GM19193 (cell line): Measurements from ENCODE around the gene TTBK2.

Experiments
- POLR2A ChIP-seq: IDR thresholded peaks from 4 replicates; pipeline ENCODE4 v1.6.1; 2011; ENCODE audit not compliant: insufficient read depth, insufficient read length; ENCODE audit errors: extremely low read depth

The TTBK2 gene

DNA sequence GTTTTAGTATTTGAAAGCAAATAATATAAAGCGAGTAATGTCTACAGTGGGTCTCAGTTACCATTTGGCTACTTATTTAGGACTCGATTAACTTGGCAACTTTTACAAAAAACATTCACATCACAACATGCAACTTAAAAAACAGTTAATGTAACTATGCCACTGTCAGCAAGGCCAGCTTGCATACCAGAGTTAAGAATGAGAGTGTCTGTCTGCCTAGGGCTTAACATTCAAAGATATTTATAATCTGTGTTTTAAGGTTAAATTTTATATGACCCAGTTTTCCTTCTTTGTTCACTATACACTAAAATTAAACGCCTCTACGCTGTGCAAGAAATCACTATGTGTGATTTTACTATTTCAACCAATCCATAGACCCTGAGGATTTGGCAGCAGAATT, 178.4 kb downstream of the TTBK2 start:
- TF ChIP-seq POLR2A = no peak

DNA sequence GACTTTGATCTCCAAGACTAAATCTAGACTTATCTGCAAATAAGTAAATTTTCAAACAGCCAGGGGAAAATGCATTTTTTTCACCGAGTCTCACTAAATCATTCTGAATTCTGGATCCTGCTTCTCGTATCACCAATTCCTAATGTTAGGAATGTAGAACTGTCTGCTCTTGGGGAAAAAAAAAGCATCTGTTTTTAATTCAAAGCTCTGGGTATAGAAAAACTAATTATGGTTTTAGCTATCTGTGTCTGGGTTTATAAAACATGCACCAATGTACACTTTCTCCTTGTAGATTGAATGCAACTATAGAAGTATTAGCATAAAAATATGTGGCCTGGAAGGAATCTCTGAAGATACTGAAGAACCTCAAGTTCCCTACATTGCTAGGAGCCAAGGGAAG, 178.9 kb downstream of the TTBK2 start:
- TF ChIP-seq POLR2A = no peak

DNA sequence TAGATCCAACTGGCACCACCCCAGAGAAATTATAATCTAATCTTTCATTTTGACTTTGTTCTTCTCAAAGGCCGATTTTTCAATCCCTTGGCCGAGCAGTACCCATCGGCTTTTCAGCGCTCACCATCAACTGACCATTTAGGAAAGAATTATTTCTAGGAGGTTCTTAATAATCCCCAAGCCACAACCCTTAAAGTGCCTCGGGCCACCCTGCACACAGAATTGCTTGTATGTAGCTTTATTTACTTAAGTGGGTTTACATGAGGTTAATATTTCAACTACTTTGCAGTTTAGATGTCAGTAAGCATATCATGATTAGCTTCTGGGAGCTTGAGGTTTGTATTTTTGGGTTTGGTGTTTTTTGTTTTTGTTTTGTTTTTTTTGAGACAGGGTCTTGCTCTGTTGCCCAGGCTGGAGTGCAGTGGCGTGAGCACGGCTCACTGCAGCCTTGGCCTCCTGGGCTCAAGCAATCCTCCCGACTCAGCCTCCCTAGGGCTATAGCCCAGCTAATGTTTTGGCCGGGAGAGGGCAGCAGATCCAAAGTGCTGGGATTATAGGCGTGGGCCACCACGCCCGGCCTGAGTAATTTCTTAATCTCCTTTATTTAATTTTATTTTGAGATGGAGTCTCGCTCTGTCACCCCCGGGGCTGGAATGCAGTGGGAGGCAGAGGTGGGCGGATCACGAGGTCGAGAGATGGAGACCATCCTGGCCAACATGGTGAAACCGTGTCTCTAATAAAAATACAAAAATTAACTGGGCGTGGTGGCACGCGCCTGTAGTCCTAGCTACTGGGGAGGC, 182.8 kb downstream of the TTBK2 start:
- no peak for TF ChIP-seq POLR2A

DNA sequence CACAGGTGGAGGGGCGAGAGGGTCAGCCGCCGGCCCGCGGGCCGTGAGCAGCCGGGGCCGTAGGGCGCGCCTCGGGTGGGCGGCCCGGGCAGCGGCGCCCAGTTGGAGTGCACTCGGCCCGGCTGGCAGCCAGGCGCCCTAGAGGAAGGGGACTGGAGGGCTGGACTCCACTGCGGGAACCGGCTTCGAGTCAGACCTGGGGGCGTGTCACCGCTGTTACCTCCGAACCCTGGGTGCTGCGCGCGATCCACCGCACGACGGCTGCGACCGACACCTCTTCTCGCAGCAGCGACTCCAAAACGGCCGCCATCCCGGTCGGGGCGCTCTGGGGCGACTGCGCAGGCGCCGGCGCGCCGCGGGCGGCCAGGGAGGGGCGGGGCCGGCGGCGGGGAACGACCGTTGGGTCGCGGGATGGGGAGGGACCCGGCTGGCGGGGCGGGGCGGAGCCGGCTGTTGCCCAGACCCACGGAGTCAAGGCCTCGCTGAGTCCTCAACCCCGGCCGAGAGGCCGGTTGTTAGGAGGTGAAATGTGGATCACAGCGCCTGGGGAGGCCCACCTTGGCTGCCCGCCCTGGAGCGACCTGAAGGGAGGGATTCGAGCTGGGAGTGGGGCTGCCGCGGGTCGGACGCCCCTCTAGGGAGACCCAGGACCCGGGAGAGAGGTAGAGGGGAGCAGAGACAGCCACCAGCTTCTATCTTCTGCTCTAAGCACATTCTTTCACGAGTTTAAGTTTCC, 183.6 kb downstream of the TTBK2 start, which contains the start of gene CDAN1:
Gene CDAN1 (minus strand): TSS at position 336 of the 736 bp plus-strand sequence. CDS start 26 bp downstream, at position 310.
- peak; percentile 71 for TF ChIP-seq POLR2A

DNA sequence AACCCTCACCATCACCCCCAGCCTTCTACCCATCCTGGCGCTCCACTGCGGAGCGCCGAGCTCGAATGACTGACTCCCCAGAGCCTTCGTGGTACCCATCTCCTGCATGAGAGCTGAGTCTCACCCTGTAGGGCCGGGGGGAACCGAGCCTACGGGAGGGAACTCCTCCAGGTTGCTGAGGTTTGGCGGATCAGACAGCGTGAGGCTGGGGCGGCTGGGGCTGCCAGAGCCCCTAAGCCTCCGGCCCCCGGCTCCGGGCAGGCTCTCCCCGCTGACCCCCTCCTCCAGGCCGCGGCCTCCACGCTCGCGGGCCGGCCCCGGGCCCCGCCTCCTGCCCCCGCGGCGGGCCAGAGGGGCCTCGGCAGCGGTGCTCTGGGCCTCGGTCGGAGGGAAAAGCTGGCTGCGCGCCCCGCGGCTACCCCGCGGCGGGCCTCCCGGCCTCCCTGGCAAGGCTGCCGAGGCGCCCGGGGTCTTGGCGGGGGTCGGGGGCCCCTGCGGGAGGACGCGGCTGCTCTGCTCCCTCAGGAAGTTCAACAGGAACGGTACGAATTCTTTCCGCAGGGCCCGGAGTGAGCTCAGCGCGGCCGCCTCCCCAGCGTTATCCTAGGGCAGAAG, 184.3 kb downstream of the TTBK2 start:
- TF ChIP-seq POLR2A = no peak

DNA sequence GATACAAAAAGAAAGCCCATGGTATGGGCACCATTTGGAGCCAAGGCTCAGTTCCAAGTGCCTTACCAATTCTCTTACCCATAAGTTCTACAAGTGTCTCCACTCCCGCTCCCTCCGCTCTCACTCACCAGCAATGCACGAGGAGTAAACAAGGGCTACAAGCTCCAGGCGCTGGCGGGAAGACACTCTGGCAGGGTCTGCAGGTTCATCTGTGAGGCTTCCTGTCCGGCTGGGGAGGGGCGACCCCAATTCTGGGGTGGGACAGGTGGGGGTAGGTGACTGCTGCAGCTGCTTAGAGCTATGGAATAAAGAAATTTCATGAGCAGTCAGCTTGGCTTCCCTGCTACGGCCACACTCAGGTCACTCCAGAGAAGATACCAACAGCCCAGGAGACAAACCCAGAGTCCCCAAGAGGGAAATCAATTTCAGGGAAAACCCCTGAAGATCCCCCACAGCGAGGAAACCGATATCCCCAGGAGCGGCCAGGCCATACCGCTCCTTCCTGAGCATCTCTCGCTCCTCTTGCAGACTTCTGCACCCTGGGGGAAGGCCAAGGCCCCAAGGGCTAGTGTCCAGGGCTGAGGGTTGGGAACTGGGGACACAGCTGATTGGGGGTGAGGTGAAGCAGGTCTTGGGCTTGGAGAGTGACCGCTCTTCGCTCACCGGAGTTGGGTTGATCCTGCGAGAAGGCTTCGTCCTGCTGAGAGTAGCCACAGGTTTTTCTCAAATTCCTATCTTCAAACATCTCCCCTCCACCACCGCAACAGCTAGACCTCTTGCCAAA, 185.0 kb downstream of the TTBK2 start:
- no peak for TF ChIP-seq POLR2A

DNA sequence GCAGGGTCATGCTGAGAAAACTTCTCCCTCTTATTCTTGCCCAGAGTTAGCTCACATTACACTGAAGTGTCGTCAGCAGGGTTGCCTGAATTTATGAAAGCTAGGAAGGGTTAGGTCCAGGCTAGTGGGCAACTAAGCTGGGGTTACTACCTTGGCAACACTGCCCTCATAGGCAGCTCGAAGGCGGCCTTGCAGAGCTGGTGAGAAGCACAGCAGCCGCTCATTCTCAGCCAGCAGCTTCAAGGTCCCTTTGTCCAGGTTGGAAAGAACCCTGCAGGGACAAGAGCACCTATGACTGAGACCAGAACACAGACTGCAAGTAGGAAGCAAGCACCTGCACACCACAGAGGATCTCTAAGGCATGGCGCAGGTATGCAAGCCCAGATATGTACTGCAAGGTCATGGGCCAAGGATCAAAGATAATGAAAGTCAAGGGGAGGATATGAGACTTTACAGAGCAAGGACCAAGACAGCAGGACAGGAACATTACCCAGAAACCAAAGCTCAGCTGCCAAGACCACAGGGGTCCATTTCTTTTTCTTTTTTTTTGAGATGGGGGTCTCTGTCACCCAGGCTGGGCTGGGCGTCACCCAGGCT, 186.4 kb downstream of the TTBK2 start:
- TF ChIP-seq POLR2A = no peak

DNA sequence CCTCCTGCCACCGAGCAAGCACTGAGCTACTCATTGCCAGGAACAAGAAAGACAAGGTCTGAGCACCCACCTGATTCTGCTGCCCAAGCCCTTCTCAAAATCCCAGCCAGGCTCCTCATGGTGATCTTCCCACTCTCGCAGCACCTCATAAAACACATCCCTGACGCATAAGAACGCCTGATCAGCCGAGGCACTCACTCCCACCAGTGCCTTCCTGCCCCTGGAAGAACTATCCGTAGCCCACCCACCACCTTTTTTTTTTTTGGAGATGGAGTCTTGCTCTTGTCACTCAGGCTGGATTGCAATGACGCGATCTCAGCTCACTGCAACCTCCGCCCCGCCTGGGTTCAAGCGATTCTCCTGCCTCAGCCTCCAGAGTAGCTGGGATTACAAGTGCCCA, 187.6 kb downstream of the TTBK2 start:
- no peak for TF ChIP-seq POLR2A

DNA sequence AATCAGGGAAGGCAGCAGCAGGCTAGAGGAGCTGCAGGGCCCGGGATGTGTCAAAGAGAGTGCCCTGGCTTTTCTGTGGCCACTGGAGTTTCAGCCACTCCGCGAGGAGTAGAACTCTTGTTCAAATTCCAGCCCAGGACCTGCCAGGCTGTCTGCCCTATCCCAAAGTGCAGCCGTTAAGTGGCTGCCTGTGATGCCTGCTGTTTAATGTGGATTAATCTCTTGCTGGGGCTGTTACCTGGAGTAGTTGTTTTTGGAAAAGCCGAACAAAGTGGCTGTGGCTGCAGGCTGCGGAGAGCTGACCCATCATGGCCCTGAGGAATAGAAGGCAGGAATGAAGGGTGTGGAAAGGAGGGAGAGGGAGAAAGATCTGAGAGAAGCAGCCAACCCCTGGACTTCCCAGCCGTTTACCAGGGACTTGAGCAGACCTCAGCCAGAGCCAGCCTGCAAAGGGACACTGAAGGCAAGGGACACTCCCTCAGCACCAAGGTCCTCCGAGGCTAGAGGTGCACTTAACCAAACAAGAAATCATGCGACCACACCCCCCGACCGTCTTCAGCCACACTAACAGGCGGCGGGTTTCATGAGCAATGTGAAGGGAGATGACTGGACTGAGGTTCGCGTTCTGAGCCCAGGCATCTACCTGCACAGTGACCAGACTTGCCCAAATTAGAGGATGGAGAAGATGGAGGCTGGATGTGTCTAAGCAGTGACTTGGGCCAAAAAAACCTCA, 188.3 kb downstream of the TTBK2 start:
- no peak for TF ChIP-seq POLR2A

DNA sequence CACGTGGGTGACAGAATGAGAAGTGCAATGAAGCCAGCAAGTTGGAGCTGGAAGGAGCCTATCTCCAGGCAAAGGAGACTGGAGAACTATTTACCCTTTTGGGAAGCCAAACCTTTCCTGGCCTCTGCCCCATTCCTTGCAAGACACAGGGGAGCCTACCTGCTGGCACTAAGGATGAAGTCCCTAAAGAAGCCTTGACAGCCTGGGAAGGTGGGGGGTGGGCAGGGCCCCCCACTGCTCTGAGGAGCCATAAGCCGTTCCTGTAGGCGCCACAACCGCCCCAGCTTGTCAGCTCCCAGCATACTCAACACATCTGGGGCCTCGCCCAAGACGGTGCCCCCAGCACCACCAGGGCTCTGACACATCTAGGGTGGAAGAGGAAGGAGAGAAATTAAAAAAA, 189.1 kb downstream of the TTBK2 start:
- no peak for TF ChIP-seq POLR2A

DNA sequence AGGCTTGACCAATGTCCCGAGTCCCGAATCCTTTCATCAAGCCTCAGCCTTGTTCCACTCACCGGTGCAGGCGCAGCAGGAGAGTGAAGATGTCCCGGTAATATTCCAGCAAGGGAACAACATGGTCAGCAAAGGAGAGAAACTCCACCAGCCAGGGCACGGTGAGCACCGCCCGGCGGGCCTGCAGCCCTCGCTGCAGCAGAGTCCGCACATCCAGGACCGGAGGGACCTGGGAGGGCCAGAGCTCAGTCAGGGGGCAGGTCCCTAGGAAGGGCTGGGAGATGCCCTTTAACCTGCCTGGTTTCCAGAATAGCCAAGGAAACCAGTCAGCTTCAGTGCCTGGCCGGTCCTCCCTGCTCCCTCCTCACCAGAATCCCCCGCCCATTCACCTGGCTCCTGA, 190.0 kb downstream of the TTBK2 start:
- TF ChIP-seq POLR2A = no peak

DNA sequence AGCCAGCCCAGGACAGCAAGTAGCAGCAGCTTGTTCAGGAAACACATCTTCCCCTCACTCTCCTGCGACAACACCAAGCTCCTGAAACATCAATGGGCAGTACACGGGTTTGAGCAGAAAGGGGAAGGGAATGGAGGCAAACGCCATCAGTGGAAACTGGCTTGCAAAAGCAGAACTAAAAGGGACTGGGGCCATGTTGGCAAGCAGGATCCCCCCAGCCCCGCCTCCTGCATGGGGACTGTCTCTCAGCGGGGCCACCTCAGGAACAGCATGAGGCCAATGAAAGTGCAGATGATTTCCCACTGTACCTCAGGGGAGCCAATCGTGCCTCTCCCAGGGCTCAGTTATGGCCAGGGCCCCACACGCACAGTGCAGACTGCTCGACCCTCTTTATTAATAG, 190.4 kb downstream of the TTBK2 start:
- TF ChIP-seq POLR2A = no peak

DNA sequence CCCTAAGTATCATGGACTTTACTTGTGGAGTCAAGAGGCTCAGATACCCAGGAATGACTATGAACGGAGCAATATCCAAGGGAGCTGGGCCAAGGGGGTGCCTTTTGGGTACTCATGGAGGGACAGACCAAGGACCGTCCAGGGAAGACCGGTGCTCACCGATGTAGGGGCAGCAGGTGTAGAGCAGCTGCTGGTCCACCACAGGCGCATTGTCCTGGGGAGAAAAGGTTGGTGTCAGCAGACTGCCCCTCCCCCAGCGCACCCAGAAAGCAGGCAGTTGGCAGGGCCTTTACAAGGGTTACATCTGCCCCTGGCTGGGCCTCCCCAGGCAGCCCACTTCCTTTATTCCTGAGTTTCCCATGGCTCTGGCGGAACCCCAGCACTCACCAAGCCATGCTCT, 191.2 kb downstream of the TTBK2 start:
- TF ChIP-seq POLR2A = no peak

DNA sequence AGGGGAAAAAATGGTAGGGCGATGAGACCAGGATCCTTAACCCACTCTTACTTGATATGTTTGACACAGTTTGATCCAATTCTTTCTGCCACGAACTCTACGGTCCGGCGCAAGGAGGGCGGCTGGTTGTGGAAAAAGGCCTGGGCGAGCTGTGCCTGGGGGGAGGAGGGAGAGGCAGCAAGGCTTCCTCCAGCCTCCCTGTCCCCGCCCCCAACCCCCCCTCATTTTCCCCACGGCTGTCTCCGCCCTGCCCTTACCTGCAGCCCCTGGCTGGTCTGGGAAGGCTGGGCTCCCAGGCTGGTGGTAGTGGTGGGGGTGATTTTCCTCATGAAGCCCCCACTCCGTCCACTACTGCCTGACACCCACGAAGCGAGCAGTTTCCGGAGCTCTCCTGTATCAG, 191.6 kb downstream of the TTBK2 start:
- no peak for TF ChIP-seq POLR2A
